Measurements from ENCODE around the gene TP63.

The TP63 gene

GRCh38 chr3:189685291-189685690 lies 54.1 kb downstream of the TP63 start:
- no peak for DNase-seq

- no peak for DNase-seq
Measured at GRCh38 chr3:189685860-189686259, 54.7 kb downstream of the TP63 start.

- DNase-seq: no peak
Measured at GRCh38 chr3:189687475-189687874, 56.3 kb downstream of the TP63 start.

- DNase-seq: peak; percentile 77
Measured at GRCh38 chr3:189688262-189688661, 57.1 kb downstream of the TP63 start.

- DNase-seq: no peak
Measured at GRCh38 chr3:189689625-189690024, 58.4 kb downstream of the TP63 start.

- no peak for DNase-seq
Measured at GRCh38 chr3:189690237-189690636, 59.0 kb downstream of the TP63 start.

- no peak for DNase-seq
Measured at GRCh38 chr3:189690672-189691071, 59.5 kb downstream of the TP63 start.

- no peak for DNase-seq
Measured at GRCh38 chr3:189695400-189695799, 64.2 kb downstream of the TP63 start.

- no peak for DNase-seq
Measured at GRCh38 chr3:189698811-189699210, 67.6 kb downstream of the TP63 start.

GRCh38 chr3:189699885-189700284 lies 68.7 kb downstream of the TP63 start:
- no peak for DNase-seq

GRCh38 chr3:189702066-189702646 lies 71.0 kb downstream of the TP63 start:
- DNase-seq: no peak

- DNase-seq: no peak
Measured at GRCh38 chr3:189703865-189704264, 72.7 kb downstream of the TP63 start.

GRCh38 chr3:189708375-189708774 lies 77.2 kb downstream of the TP63 start:
- DNase-seq: no peak

GRCh38 chr3:189710620-189711402 lies 79.6 kb downstream of the TP63 start:
- no peak for DNase-seq

GRCh38 chr3:189712906-189713483 lies 81.8 kb downstream of the TP63 start:
- DNase-seq: no peak

- DNase-seq: no peak
Measured at GRCh38 chr3:189714991-189715961, 84.1 kb downstream of the TP63 start.

- no peak for DNase-seq
Measured at GRCh38 chr3:189718215-189718614, 87.0 kb downstream of the TP63 start.

- no peak for DNase-seq
Measured at GRCh38 chr3:189720736-189721417, 89.7 kb downstream of the TP63 start.

- no peak for DNase-seq
Measured at GRCh38 chr3:189721873-189722665, 90.9 kb downstream of the TP63 start.

GRCh38 chr3:189724356-189724755 lies 93.2 kb downstream of the TP63 start:
- DNase-seq: no peak

GRCh38 chr3:189726277-189726676 lies 95.1 kb downstream of the TP63 start:
- no peak for DNase-seq

GRCh38 chr3:189727158-189727557 lies 96.0 kb downstream of the TP63 start:
- no peak for DNase-seq
